ENCODE measurements around the gene COL20A1. TPM values are rescaled to one million over a fixed set of nuclear protein-coding genes. Genes with fewer than 3 reads are reported as not detected.

Gene COL20A1
- total and polyA plus RNA-seq, 2 experiments from 2014 or later, result not detected

- Histone ChIP-seq H3K27ac (no peak overlapping the region), H2AFZ (no peak overlapping the region), H3K36me3 (ENCODE audit: low read depth) (no peaks in the 10 kb centered on the region), H3K27me3 (replicated peaks; ENCODE audit: insufficient read depth) (no peaks in the 10 kb centered on the region; the same call in 1 of the 2 replicates), H3K4me3 (no peak overlapping the region), H3K9me3 (ENCODE audit: low read depth) (no peaks in the 10 kb centered on the region), H3K4me2 (ENCODE audit: unreplicated experiment) (no peak overlapping the region), H3K4me1 (ENCODE audit: insufficient read depth) (no peaks in the 10 kb centered on the region), H3K79me2 (ENCODE audit: insufficient read depth) (no peaks in the 10 kb centered on the region), H3K9ac (no peak overlapping the region), H4K20me1 (ENCODE audit: insufficient read depth) (no peaks in the 10 kb centered on the region), H3K9me2 (ENCODE audit: insufficient read depth) (no peaks in the 10 kb centered on the region), H3F3A (ENCODE audit: insufficient read depth) (no peaks in the 10 kb centered on the region)
- WGBS, 2 experiments (ENCODE audit: low coverage in 1 of 2, low lambda C conversion rate in 2 of 2, missing lambda C conversion rate in 2 of 2), result 70 to 72% methylated on average over 24 of the region's 29 CpGs
- in situ Hi-C loops (cut with MboI), result no loop called here
- TF ChIP-seq EZH2phosphoT487 (IDR thresholded peaks at IDR 0.05; ENCODE audit: insufficient read depth, low read depth) (no peak), EZH2 (IDR thresholded peaks at IDR 0.05; ENCODE audit: insufficient read depth, poor library complexity, severe bottlenecking) (no peak)
- DNase-seq, result no peak
Measured at GRCh38 chr20:63348828-63349515, 56.0 kb downstream of the COL20A1 start.

- no peaks in the 10 kb centered on the region for H3F3A ChIP-seq (ENCODE audit: insufficient read depth)
- no peak overlapping the region for H3K9ac ChIP-seq
- TF ChIP-seq EZH2 (IDR thresholded peaks at IDR 0.05; ENCODE audit: insufficient read depth, poor library complexity, severe bottlenecking) (no peak), EZH2phosphoT487 (IDR thresholded peaks at IDR 0.05; ENCODE audit: insufficient read depth, low read depth) (no peak)
- no peak overlapping the region for H3K4me3 ChIP-seq
- H3K27me3 ChIP-seq (replicated peaks; ENCODE audit: insufficient read depth), result no peaks in the 10 kb centered on the region
- no peaks in the 10 kb centered on the region for H4K20me1 ChIP-seq (ENCODE audit: insufficient read depth)
- H3K9me2 ChIP-seq (ENCODE audit: insufficient read depth), result no peaks in the 10 kb centered on the region
- no peak overlapping the region for H2AFZ ChIP-seq
- no peak for DNase-seq
- no peaks in the 10 kb centered on the region for H3K4me1 ChIP-seq (ENCODE audit: insufficient read depth)
- no peak overlapping the region for H3K27ac ChIP-seq
- H3K9me3 ChIP-seq (ENCODE audit: low read depth), result no peaks in the 10 kb centered on the region
- in situ Hi-C loops (cut with MboI), result no loop called here
- 78 to 82% methylated on average over 25 to 29 of the region's 29 CpGs for whole genome bisulfite sequencing, 2 experiments (ENCODE audit: low coverage in 1 of 2, low lambda C conversion rate in 2 of 2, missing lambda C conversion rate in 2 of 2)
- H3K79me2 ChIP-seq (ENCODE audit: insufficient read depth), result no peaks in the 10 kb centered on the region
- H3K4me2 ChIP-seq (ENCODE audit: unreplicated experiment), result no peak overlapping the region
- H3K36me3 ChIP-seq (ENCODE audit: low read depth), result no peaks in the 10 kb centered on the region
Measured at GRCh38 chr20:63349516-63349895, 56.5 kb downstream of the COL20A1 start.

- Histone ChIP-seq H4K20me1 (ENCODE audit: insufficient read depth) (no peaks in the 10 kb centered on the region), H3K36me3 (ENCODE audit: low read depth) (no peaks in the 10 kb centered on the region), H2AFZ (no peak overlapping the region), H3K4me1 (ENCODE audit: insufficient read depth) (no peaks in the 10 kb centered on the region), H3K27me3 (replicated peaks; ENCODE audit: insufficient read depth) (0 out of 2 replicates have a peak, but pooled peaks cover 3% of the 10 kb centered on the region), H3K4me3 (no peak overlapping the region), H3K9ac (no peak overlapping the region), H3F3A (ENCODE audit: insufficient read depth) (no peaks in the 10 kb centered on the region), H3K9me2 (ENCODE audit: insufficient read depth) (no peaks in the 10 kb centered on the region), H3K27ac (no peak overlapping the region), H3K4me2 (ENCODE audit: unreplicated experiment) (no peak overlapping the region), H3K9me3 (ENCODE audit: low read depth) (no peaks in the 10 kb centered on the region), H3K79me2 (ENCODE audit: insufficient read depth) (no peaks in the 10 kb centered on the region)
- WGBS, 2 experiments (ENCODE audit: low coverage in 1 of 2, low lambda C conversion rate in 2 of 2, missing lambda C conversion rate in 2 of 2), result 88 to 91% methylated on average over 21 to 32 of the region's 33 CpGs
- in situ Hi-C loops (cut with MboI), result no loop called here
- DNase-seq, result no peak
- TF ChIP-seq EZH2 (IDR thresholded peaks at IDR 0.05; ENCODE audit: insufficient read depth, poor library complexity, severe bottlenecking) (no peak), EZH2phosphoT487 (IDR thresholded peaks at IDR 0.05; ENCODE audit: insufficient read depth, low read depth) (no peak)
Measured at GRCh38 chr20:63350196-63350595, 57.2 kb downstream of the COL20A1 start.

GRCh38 chr20:63350597-63351325 lies 57.8 kb downstream of the COL20A1 start:
- Histone ChIP-seq H3K79me2 (ENCODE audit: insufficient read depth) (no peaks in the 10 kb centered on the region), H3F3A (ENCODE audit: insufficient read depth) (no peaks in the 10 kb centered on the region), H3K27me3 (replicated peaks; ENCODE audit: insufficient read depth) (0 out of 2 replicates have a peak, but pooled peaks cover 3% of the 10 kb centered on the region), H3K4me1 (ENCODE audit: insufficient read depth) (no peaks in the 10 kb centered on the region), H3K4me2 (ENCODE audit: unreplicated experiment) (no peak overlapping the region), H3K36me3 (ENCODE audit: low read depth) (no peaks in the 10 kb centered on the region), H3K9me3 (ENCODE audit: low read depth) (no peaks in the 10 kb centered on the region), H3K9ac (no peak overlapping the region), H2AFZ (no peak overlapping the region), H3K27ac (no peak overlapping the region), H4K20me1 (ENCODE audit: insufficient read depth) (no peaks in the 10 kb centered on the region), H3K4me3 (no peak overlapping the region), H3K9me2 (ENCODE audit: insufficient read depth) (no peaks in the 10 kb centered on the region)
- TF ChIP-seq EZH2 (IDR thresholded peaks at IDR 0.05; ENCODE audit: insufficient read depth, poor library complexity, severe bottlenecking) (no peak), EZH2phosphoT487 (IDR thresholded peaks at IDR 0.05; ENCODE audit: insufficient read depth, low read depth) (no peak)
- in situ Hi-C loops (cut with MboI), result no loop called here
- DNase-seq, result no peak
- WGBS, 2 experiments (ENCODE audit: low coverage in 1 of 2, low lambda C conversion rate in 2 of 2, missing lambda C conversion rate in 2 of 2), result 87 to 92% methylated on average over 28 to 46 of the region's 46 CpGs
